Ishikawa (cell line): ENCODE measurements around the gene RAB7B.

ENCODE experiments used
- CEBPB ChIP-seq: IDR thresholded peaks from 2 replicates; pipeline ENCODE4 v1.6.1; 2012
- CREB1 ChIP-seq: IDR thresholded peaks from 2 replicates; pipeline ENCODE4 v1.6.1; 2012; ENCODE audit warnings: low read depth
- EGR1 ChIP-seq: IDR thresholded peaks from 2 replicates; pipeline ENCODE4 v1.6.1; 2012
- EP300 ChIP-seq: IDR thresholded peaks from 2 replicates; pipeline ENCODE4 v1.6.1; 2012; ENCODE audit warnings: borderline replicate concordance
- FOXM1 ChIP-seq: IDR thresholded peaks from 2 replicates; pipeline ENCODE4 v1.6.1; 2012; ENCODE audit warnings: low read depth, borderline replicate concordance
- NFIC ChIP-seq: IDR thresholded peaks from 2 replicates; pipeline ENCODE4 v1.6.1; 2012
- RAD21 ChIP-seq: IDR thresholded peaks from 2 replicates; pipeline ENCODE4 v1.6.1; 2012; ENCODE audit warnings: low read depth
- TAF1 ChIP-seq: IDR thresholded peaks from 2 replicates; pipeline ENCODE4 v1.6.1; 2012; ENCODE audit warnings: low read depth, mild to moderate bottlenecking
- TCF12 ChIP-seq: IDR thresholded peaks from 2 replicates; pipeline ENCODE4 v1.6.1; 2012; ENCODE audit warnings: low read depth
- TEAD4 ChIP-seq: IDR thresholded peaks from 2 replicates; pipeline ENCODE4 v1.6.1; 2012
- YY1 ChIP-seq: IDR thresholded peaks from 2 replicates; pipeline ENCODE4 v1.6.1; 2012; ENCODE audit warnings: low read depth
- ZBTB7A ChIP-seq: IDR thresholded peaks from 2 replicates; pipeline ENCODE4 v1.6.1; 2012; ENCODE audit warnings: low read depth
- TF ChIP-seq, protein P1 (sequence below): IDR thresholded peaks from 2 replicates; pipeline ENCODE4 v1.6.1; 2012
- TF ChIP-seq, protein P2 (sequence below): IDR thresholded peaks from 2 replicates; pipeline ENCODE4 v1.6.1; 2012; ENCODE audit warnings: low read depth, mild to moderate bottlenecking
- TF ChIP-seq, protein P3 (sequence below): IDR thresholded peaks from 2 replicates; pipeline ENCODE4 v1.6.1; 2012

RAB7B gene

DNA sequence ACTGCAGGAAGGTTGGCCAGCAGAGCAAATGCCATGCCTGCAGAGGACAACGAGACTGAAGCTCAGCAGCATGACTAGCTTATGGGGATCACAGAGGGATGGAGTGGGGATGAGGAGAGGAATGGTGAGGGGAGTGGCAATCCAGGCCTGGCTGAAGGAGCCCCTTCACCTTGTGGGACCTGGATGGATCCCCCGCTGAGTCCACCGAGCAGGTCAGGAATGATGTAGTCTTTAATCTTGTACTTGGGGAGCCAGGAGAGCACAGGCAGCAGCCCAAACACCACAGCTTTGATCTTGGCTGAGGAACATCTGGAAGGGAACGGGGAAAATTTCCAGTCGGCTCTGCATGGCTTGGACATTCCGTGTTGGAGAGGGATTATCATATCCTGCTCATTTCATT lies 70.4 kb downstream of the RAB7B start:
- TF ChIP-seq YY1 (no peak), EGR1 (no peak), TEAD4 (no peak), TCF12 (no peak), NFIC (no peak), CREB1 (no peak)

DNA sequence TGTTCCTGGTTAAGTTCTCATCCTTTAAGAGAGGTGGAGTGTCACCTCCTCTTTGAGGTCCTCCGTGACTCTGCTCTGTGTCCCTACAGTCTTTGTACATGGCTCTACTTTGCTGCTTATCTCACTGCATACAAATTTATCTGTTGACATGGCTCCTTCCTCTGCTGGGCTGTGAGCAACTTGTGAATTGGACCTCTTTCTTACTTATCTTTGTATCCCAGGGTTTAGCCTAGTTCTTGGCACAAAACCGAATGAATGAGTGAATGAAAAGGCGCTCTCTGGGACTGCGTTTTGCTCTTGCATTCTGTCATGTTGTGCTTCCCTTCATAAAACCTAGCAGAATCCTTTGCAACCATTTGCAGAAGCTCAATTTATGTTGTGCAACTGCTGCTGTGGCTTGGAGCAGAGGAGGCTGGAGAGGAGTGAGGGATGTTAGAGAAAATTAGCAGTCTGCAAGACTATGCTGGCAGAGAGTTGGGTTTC lies 72.4 kb downstream of the RAB7B start:
- no peak for TF ChIP-seq TEAD4
- TF ChIP-seq CEBPB = no peak
- TF ChIP-seq EGR1 = no peak
- no peak for TF ChIP-seq TAF1
- TF ChIP-seq CREB1 = no peak
- TF ChIP-seq, protein P1, sequence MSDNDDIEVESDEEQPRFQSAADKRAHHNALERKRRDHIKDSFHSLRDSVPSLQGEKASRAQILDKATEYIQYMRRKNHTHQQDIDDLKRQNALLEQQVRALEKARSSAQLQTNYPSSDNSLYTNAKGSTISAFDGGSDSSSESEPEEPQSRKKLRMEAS = no peak
- TF ChIP-seq, protein P2, sequence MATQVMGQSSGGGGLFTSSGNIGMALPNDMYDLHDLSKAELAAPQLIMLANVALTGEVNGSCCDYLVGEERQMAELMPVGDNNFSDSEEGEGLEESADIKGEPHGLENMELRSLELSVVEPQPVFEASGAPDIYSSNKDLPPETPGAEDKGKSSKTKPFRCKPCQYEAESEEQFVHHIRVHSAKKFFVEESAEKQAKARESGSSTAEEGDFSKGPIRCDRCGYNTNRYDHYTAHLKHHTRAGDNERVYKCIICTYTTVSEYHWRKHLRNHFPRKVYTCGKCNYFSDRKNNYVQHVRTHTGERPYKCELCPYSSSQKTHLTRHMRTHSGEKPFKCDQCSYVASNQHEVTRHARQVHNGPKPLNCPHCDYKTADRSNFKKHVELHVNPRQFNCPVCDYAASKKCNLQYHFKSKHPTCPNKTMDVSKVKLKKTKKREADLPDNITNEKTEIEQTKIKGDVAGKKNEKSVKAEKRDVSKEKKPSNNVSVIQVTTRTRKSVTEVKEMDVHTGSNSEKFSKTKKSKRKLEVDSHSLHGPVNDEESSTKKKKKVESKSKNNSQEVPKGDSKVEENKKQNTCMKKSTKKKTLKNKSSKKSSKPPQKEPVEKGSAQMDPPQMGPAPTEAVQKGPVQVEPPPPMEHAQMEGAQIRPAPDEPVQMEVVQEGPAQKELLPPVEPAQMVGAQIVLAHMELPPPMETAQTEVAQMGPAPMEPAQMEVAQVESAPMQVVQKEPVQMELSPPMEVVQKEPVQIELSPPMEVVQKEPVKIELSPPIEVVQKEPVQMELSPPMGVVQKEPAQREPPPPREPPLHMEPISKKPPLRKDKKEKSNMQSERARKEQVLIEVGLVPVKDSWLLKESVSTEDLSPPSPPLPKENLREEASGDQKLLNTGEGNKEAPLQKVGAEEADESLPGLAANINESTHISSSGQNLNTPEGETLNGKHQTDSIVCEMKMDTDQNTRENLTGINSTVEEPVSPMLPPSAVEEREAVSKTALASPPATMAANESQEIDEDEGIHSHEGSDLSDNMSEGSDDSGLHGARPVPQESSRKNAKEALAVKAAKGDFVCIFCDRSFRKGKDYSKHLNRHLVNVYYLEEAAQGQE = no peak
- TF ChIP-seq YY1 = no peak
- TF ChIP-seq FOXM1 = no peak
- no peak for TF ChIP-seq RAD21
- TF ChIP-seq ZBTB7A = no peak
- no peak for TF ChIP-seq EP300
- no peak for TF ChIP-seq NFIC
- TF ChIP-seq, protein P3, sequence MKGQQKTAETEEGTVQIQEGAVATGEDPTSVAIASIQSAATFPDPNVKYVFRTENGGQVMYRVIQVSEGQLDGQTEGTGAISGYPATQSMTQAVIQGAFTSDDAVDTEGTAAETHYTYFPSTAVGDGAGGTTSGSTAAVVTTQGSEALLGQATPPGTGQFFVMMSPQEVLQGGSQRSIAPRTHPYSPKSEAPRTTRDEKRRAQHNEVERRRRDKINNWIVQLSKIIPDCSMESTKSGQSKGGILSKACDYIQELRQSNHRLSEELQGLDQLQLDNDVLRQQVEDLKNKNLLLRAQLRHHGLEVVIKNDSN = no peak
- TF ChIP-seq TCF12 = no peak

DNA sequence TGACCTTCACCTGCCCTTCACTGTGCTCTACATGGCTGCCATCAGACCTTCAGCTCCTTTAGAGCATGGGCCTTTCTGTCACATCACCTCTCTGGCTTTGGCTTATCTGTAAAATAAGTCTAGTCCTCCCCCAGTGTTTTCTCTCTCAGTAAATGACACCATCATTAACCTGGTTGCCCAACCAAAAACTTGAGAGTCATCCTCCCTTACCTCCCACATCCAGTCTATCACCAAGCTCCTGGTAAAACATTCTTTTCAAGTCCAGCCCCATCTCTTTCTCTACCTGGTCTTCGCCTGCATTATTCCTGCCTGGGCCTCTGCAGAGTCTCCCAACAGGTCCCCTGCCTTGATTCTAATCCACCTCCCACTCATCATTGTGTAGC lies 73.0 kb downstream of the RAB7B start:
- TF ChIP-seq ZBTB7A (no peak), RAD21 (no peak), FOXM1 (no peak)
- TF ChIP-seq, protein P3 = no peak

DNA sequence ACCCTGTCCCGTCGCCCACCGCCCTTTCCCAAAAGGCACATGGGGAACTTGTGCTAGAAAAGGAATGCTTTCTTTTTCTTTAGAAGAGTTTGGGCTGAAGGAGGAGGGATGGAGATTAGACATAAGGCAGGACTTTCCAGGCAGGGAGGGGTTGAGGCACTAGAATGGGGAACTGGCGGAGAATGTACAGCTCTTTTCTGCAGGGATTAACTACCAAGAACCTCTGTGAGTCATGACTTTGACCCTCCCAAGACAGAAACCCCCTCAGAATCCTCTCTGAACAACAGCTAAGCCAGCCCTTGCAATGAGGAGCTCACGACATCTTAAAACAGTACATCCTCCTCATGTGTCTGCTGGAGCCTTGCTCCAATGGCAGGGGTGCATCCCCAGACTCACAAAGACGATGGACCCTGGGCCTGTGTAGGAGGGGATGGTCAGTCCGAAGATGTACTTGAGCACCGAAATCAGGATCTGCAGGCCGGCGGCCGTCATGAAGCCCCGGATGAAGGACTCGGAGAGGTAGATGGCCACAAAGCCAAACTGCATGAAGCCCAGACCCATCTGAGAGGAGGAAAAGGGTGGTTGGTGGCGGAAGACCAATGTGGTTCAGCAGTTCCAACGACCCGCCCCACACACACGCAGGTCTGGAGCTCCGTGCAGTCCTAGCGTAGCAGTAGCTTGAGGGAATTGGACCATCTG lies 73.5 kb downstream of the RAB7B start:
- TF ChIP-seq CREB1 (no peak), EGR1 (no peak), RAD21 (no peak), TCF12 (no peak), CEBPB (no peak), YY1 (no peak), NFIC (no peak), TEAD4 (no peak), FOXM1 (no peak), ZBTB7A (no peak), EP300 (no peak), TAF1 (no peak)
- TF ChIP-seq, protein P1 = no peak
- TF ChIP-seq, protein P2 = no peak
- TF ChIP-seq, protein P3 = no peak

DNA sequence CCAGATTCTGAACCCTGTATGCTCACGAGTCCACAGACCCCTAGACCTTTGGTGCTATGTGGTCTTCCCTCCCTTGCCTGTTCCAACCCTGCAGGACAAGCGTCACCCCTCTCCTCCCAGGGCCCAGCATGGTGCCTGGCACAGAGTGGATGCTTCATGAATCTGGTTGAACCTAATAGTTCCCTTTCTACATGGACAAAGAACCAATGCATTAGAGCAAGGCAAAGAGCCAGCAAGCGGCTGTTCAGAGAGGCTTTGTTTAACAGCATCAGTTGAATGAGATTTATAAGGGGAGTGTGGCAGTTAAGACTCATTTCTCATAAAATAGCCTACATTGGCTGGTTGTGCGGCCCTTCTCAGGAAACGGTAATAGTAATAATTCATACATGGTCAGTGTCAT lies 74.9 kb downstream of the RAB7B start:
- TF ChIP-seq TCF12 (no peak), TAF1 (no peak), EGR1 (no peak), CREB1 (no peak), CEBPB (no peak), TEAD4 (no peak), RAD21 (no peak), FOXM1 (no peak), YY1 (no peak), EP300 (no peak), ZBTB7A (no peak), NFIC (no peak)
- TF ChIP-seq, protein P1 = no peak
- TF ChIP-seq, protein P3 = no peak
- TF ChIP-seq, protein P2 = no peak
